HG03378 (cell line): ENCODE measurements around the gene RABGAP1L.
"Not testable (repeated sequence)": the region's sequence is repeated elsewhere in the genome, so short reads cannot be mapped to it uniquely, and the experiment has no call there.

Source experiments
- ATAC-seq: cut with Tn5 transposase; IDR thresholded peaks from one replicate; pipeline ENCODE4 v1.9.1; 2021; ENCODE audit warnings: mild to moderate bottlenecking, moderate library complexity; ENCODE audit not compliant: unreplicated experiment

Gene RABGAP1L

GRCh38 chr1:174836543-174836942, 677.2 kb downstream of the RABGAP1L start:
- ATAC-seq: no peak

DNA sequence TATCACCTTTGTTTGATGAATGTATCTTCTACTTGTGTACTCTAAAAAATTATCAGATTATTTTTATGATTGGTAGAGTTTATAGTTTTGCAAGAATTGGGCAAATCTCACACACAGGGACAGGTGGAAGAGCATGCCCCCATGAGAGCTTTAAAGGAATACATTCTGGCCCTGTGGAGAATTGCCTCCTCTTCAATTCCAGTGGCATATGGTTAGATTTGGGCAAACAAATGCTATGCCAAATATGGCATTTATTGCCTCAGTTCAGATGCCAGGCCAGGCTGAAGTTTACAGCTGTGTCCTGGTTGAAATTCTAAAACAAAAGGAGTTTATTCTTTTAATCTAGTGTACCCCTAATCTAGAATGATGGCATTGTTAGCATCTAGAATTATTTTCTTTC, 678.1 kb downstream of the RABGAP1L start:
- ATAC-seq: no peak

DNA sequence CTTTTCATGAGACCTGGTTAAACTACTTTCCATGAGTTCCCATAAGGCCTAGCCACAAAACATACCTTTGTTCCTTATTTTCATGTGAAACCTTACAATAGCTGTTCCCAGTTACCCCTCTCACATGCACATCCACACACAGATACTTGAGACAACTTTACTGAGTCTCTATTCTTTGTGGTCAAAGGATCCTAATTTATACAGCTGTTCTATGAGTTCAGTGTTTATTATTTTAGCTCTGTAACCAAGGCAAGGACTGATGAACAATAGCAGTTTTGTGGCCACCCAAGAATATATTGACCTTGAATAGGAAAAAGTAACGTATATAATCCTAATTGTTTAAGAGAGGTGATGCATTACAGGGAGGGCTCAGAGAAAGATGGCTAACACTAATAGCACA, 679.9 kb downstream of the RABGAP1L start:
- ATAC-seq: no peak

DNA sequence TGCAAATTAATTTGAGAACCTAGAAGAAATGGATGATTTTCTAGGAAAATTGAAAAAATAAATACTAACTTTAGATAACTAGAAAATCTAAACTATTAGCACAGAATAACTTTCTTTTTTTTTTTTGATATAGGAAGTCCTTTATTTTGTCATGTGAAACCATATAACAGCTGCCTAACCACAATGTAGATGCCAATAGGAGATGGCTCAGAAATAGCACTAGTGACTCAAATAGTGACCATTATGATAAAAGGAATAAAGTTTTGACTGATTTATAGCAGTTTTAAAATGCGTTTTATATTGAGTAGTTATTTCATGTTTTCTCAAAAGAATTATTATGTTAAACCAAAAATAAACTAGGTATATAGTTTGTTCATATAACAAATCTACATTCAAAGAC, 682.4 kb downstream of the RABGAP1L start:
- ATAC-seq: no peak

DNA sequence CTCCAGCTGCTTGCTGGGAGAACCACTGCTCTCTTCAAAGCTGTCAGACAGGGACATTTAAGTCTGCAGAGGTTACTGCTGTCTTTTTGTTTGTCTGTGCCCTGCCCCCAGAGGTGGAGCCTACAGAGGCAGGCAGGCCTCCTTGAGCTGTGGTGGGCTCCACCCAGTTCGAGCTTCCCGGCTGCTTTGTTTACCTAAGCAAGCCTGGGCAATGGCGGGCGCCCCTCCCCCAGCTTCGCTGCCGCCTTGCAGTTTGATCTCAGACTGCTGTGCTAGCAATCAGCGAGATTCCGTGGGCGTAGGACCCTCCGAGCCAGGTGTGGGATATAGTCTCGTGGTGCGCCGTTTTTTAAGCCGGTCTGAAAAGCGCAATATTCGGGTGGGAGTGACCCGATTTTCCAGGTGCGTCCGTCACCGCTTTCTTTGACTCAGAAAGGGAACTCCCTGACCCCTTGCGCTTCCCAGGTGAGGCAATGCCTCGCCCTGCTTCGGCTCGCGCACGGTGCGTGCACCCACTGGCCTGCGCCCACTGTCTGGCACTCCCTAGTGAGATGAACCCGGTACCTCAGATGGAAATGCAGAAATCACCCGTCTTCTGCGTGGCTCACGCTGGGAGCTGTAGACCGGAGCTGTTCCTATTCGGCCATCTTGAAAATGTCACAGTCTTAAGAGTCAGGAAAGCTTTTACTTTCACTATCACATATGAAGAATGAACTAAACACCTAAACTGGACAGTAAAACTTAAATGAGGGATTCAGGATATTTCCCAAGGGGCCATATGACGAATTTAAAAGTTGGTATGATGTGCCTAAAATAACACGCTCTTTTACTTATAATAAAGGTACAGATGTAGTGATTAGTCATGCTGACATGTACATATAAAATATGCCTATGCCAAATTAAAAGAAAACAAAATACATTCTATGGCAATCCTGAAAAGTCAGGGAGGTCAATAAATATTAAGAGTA, 689.6 kb downstream of the RABGAP1L start:
- not testable (repeated sequence) for ATAC-seq

GRCh38 chr1:174850726-174851125, 691.4 kb downstream of the RABGAP1L start:
- ATAC-seq: no peak

GRCh38 chr1:174858301-174858700, 699.0 kb downstream of the RABGAP1L start:
- no peak for ATAC-seq

GRCh38 chr1:174870319-174870718, 711.0 kb downstream of the RABGAP1L start:
- ATAC-seq: no peak

DNA sequence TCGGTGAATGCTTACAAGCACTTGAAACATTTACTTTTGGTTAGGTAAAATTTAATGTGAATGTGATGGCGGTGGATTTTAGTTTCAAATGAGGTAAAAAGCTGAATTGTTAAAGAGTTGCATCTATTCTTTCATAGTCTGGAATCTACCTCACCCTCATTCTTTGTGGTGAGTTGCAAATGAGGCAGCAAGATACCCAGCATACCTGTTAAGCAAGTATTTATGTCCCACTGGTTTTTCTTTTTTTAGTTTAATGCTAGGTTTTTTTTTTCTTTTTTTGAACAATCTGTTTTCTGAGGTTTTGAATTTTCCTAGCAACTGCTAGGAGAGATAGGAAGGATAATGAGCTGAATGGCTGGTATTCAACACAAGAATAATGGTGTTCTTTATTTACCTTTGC, 712.6 kb downstream of the RABGAP1L start:
- no peak for ATAC-seq

DNA sequence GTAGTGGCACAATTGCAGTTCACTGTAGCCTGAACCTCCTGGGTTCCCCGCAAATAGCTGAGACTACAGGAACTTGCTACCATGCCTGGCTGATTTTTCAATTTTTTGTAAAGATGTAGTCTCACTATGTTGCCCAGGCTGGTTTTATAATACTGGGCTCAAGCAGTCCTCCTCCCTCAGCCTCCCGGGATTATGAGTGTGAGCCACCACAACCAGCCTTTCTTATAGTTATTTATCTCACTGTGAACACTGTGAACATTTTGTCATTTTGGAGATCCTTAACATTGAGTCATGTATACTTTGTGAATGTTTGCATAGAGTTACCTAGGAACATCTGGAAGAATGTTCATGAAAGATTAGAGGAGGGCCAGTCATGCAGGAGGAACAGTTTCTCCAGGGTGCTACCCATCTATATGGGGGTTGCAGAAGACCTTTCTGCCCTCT, 713.3 kb downstream of the RABGAP1L start:
- no peak for ATAC-seq

DNA sequence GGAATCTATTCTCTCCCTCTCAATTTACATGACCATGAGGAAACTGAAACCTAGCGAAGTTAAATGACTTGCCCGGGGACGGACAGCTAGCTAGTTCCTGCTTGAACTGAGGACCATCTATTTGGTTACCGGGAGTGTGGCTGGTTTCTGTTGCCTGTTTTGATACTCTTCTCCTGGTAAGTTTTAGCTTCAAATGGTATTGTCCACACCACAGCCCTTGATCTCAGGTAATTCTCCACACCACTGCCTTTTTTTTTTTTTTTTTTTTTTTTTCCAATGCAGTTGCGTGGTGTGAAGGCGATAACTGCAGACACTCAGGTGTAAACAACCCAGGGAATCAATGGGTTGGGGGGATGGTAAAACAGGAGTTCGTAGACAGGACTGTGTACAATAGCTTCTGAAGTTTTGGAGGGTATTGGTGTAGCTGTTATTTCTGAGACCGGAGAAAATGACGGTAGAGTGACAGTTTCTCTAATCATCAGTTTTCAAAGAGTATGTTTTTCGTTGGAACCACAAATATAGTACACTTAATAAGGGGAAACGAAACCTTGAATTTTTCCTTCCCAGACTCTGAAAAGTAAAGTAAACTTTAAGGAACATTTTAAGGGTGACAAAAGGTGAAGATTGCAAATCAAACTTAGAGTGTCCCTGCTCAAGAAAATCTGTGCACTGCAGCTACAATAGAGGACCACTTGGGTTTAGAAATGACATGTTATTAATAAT, 715.2 kb downstream of the RABGAP1L start:
- peak; percentile 43 for ATAC-seq

- ATAC-seq: no peak
These were observed 716.0 kb downstream of the RABGAP1L start for GRCh38 chr1:174875306-174875705.

DNA sequence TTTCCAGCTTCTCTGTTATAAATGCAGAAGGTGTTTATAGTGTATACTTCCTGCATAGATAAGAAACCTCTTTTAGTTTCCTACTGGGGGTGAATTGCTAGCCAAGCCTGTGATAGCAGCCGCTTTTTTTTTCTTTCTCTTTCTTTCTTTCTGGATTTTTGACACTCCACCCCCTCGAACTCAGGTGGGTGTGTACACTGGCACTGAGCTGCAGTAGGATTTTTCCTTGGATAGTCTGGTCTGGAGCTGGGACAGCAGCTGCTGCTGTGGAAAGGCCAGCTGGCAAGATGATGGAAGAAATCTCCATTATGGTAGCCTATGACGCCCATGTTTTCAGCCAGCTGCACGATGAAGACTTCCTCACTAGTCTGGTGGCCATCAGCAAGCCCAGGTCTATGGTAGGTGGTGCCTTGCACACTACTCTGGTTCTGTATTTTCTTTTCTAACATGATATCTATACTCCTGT, 717.9 kb downstream of the RABGAP1L start:
- ATAC-seq: no peak

- ATAC-seq: no peak
These were observed 720.9 kb downstream of the RABGAP1L start for GRCh38 chr1:174880171-174880570.

- no peak for ATAC-seq
These were observed 724.1 kb downstream of the RABGAP1L start for GRCh38 chr1:174883409-174883808.

GRCh38 chr1:174884038-174884437, 724.7 kb downstream of the RABGAP1L start:
- no peak for ATAC-seq

DNA sequence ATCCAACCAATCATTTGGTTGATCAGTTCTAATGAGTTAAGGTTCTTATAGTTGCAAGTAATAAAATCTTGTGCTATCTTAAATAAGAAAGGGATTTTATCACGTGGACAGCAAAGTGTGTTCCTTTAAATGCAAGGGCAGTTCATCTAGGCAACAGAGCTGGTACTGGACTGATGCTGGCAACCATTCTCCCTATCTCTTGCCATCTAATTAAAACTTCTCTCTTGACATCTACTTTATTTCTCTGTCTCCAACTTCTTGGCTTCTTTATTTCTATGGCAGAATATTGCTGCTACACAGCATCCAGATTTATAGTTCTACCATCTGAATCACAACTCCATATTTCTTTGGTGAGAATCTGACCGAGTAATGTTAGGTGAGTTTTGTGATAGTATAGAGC, 725.2 kb downstream of the RABGAP1L start:
- ATAC-seq: no peak

- no peak for ATAC-seq
These were observed 730.7 kb downstream of the RABGAP1L start for GRCh38 chr1:174890024-174890423.

DNA sequence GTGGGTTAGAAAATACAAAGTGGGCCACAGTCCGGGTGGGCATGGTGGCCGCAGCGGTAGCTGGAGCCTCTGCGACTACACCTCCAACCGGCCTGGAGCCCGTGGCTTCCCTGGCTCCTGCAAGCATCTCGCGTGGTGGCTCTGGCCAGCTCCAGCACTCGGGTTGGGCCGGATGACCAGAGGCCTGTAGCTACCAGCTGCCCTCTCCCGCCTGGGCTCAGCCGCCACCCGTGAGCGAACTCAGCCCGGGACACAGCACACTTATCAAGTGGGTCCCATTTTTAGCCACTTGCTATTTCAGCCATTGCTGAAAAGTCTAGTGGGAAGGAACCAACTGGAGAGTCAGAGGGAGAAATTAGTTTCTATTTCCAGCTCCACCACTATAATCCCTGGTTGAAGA, 732.7 kb downstream of the RABGAP1L start:
- ATAC-seq: no peak

DNA sequence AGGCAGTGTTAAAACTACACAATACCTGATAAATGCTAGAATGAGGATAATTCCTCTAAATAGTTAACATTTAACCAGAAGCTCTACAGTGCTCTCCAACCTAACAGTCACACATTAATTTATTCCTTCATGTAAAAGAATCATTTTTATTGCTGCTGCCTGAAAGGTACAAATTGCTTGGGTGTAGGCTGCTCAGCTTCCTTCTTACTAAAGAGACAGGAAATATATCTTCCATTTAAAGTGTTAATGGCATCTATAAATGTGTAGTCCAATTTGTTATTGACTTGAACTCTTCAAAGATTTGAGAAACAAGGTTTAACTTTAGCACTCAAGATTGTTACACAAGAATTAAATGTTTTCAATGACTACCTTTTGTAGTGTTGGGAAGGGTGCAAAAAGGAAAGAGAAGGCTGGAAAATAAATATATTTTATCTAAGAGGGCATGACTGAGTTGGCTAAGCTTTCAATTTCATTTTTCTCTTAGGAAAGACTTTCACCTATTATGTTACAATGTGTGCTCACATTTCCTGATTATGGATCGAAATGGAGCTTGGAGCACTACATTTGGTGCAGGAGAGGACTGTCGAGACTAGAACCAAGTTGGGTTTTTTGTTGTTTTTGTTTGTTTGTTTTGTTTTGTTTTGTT, 734.9 kb downstream of the RABGAP1L start:
- ATAC-seq: no peak

GRCh38 chr1:174895610-174896009, 736.3 kb downstream of the RABGAP1L start:
- ATAC-seq: not testable (repeated sequence)
